Neural progenitor cell (in vitro differentiated cells): ENCODE measurements around the gene TARDBP.

Experiments used
- EZH2 ChIP-seq: fragments of 200-600 bp; sonication (generic); IDR thresholded peaks from 2 replicates; pipeline ENCODE4 v1.6.1; 2017; ENCODE audit warnings: antibody characterized with exemption, mild to moderate bottlenecking, moderate library complexity
- EZH2phosphoT487 ChIP-seq: fragments of 200-600 bp; sonication (generic); IDR thresholded peaks from 2 replicates; pipeline ENCODE4 v1.6.1; 2017; ENCODE audit warnings: antibody characterized with exemption
- TF ChIP-seq, protein P1 (sequence below): fragments of 200-600 bp; sonication (generic); IDR thresholded peaks from 2 replicates; pipeline ENCODE4 v1.5.1; 2017; ENCODE audit warnings: antibody characterized with exemption, mild to moderate bottlenecking

DNA sequence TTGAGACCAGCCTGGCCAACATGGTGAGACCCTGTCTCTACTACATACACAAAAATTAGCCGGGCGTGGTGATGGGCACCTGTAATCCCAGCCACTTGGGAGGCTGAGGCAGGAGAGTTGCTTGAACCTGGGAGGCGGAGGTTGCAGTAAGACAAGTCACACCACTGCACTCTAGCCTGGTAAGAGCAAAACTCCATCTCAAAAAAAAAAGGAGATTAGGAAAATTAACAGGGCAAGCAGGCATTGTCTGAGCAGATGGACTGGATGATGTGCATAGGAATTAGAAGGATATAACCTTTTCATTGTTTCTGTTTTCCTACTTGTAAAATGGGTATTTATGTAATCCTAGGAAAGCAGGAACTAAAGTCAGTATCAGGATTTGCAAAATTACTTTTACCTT lies 15.6 kb downstream of the TARDBP start:
- TF ChIP-seq EZH2 (no peak), EZH2phosphoT487 (no peak)
- TF ChIP-seq, protein P1, sequence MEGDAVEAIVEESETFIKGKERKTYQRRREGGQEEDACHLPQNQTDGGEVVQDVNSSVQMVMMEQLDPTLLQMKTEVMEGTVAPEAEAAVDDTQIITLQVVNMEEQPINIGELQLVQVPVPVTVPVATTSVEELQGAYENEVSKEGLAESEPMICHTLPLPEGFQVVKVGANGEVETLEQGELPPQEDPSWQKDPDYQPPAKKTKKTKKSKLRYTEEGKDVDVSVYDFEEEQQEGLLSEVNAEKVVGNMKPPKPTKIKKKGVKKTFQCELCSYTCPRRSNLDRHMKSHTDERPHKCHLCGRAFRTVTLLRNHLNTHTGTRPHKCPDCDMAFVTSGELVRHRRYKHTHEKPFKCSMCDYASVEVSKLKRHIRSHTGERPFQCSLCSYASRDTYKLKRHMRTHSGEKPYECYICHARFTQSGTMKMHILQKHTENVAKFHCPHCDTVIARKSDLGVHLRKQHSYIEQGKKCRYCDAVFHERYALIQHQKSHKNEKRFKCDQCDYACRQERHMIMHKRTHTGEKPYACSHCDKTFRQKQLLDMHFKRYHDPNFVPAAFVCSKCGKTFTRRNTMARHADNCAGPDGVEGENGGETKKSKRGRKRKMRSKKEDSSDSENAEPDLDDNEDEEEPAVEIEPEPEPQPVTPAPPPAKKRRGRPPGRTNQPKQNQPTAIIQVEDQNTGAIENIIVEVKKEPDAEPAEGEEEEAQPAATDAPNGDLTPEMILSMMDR = no peak
